HEK293 (cell line): ENCODE data around the gene LRCH4.

Source experiments
- CTCF ChIA-PET: fragments of 350-600 bp; formaldehyde crosslinking; extraction: SDS; loops from one replicate; lab custom pipeline; 2021; ENCODE audit warnings: antibody characterized with exemption; lab: Yijun Ruan, JAX
- POLR2A ChIA-PET: fragments of 300-600 bp; formaldehyde crosslinking; extraction: SDS; loops from one replicate; lab custom pipeline; 2020; ENCODE audit warnings: antibody characterized with exemption, inconsistent platforms; lab: Yijun Ruan, JAX
- H3K27ac ChIP-seq: fragments of 200-500 bp; sonication (Bioruptor generic); 2 replicates; pipeline ENCODE4 v1.5.1; 2014; ENCODE audit warnings: low read depth, low read length, control low read depth, inconsistent platforms; ENCODE audit errors: extremely low read depth
- H3K36me3 ChIP-seq, 2 experiments: fragments of 200-500 bp in 1 of 2; sonication (Bioruptor generic) in 1 of 2; 1 replicate in 1 of 2; 2 replicates in 1 of 2; pipeline ENCODE4 v1.5.1; 2014 to 2017; ENCODE audit warnings: inconsistent platforms in 2 of 2, low read length in 2 of 2; ENCODE audit not compliant: control insufficient read depth in 2 of 2, insufficient read depth in 1 of 2
- H3K4me1 ChIP-seq: fragments of 200-500 bp; sonication (Bioruptor generic); 2 replicates; pipeline ENCODE4 v1.5.1; 2014; ENCODE audit warnings: mild to moderate bottlenecking, low read length, inconsistent platforms; ENCODE audit not compliant: control insufficient read depth, insufficient read depth
- H3K4me3 ChIP-seq: 2 replicates; pipeline ENCODE4 v1.5.1; 2011; ENCODE audit warnings: low read depth, mild to moderate bottlenecking, control low read depth, low read length, moderate library complexity
- H3K9me3 ChIP-seq: fragments of 200-500 bp; sonication (Bioruptor generic); 2 replicates; pipeline ENCODE4 v1.5.1; 2014; ENCODE audit warnings: low read depth, low read length, inconsistent platforms; ENCODE audit not compliant: control insufficient read depth, insufficient read depth
- KLF1 ChIP-seq: fragments of 450-650 bp; formaldehyde crosslinking; IDR thresholded peaks from 2 replicates; pipeline ENCODE4 v1.5.1; 2016; ENCODE audit warnings: missing biosample characterization, missing genetic modification characterization
- MZF1 ChIP-seq: fragments of 450-650 bp; formaldehyde crosslinking; IDR thresholded peaks from 2 replicates; pipeline ENCODE4 v1.5.1; 2017; ENCODE audit warnings: missing biosample characterization, missing genetic modification characterization, borderline replicate concordance
- PATZ1 ChIP-seq: fragments of 450-650 bp; formaldehyde crosslinking; IDR thresholded peaks from 2 replicates; pipeline ENCODE4 v1.5.1; 2016; ENCODE audit warnings: missing biosample characterization, missing genetic modification characterization
- PRDM10 ChIP-seq: fragments of 450-650 bp; formaldehyde crosslinking; IDR thresholded peaks from 2 replicates; pipeline ENCODE4 v1.5.1; 2016; ENCODE audit warnings: missing biosample characterization, missing genetic modification characterization
- REPIN1 ChIP-seq: fragments of 450-650 bp; formaldehyde crosslinking; IDR thresholded peaks from 2 replicates; pipeline ENCODE4 v1.5.1; 2017; ENCODE audit warnings: missing biosample characterization, missing genetic modification characterization, low read depth
- TCF7L2 ChIP-seq: IDR thresholded peaks from 2 replicates; pipeline ENCODE4 v1.6.1; 2011; ENCODE audit warnings: low read depth, mild to moderate bottlenecking, inconsistent platforms, low read length, moderate library complexity, borderline replicate concordance
- ZBTB48 ChIP-seq: fragments of 450-650 bp; formaldehyde crosslinking; IDR thresholded peaks from 2 replicates; pipeline ENCODE4 v1.5.1; 2016; ENCODE audit warnings: missing biosample characterization, missing genetic modification characterization
- ZFP37 ChIP-seq: fragments of 450-650 bp; formaldehyde crosslinking; IDR thresholded peaks from 2 replicates; pipeline ENCODE4 v1.5.1; 2016; ENCODE audit warnings: missing biosample characterization, missing genetic modification characterization
- ZNF121 ChIP-seq: fragments of 450-650 bp; formaldehyde crosslinking; IDR thresholded peaks from 2 replicates; pipeline ENCODE4 v1.5.1; 2016; ENCODE audit warnings: missing biosample characterization, missing genetic modification characterization
- ZNF2 ChIP-seq: fragments of 450-650 bp; formaldehyde crosslinking; IDR thresholded peaks from 2 replicates; pipeline ENCODE4 v1.5.1; 2016; ENCODE audit warnings: missing biosample characterization, missing genetic modification characterization
- ZNF214 ChIP-seq: fragments of 450-650 bp; formaldehyde crosslinking; IDR thresholded peaks from 2 replicates; pipeline ENCODE4 v1.5.1; 2017; ENCODE audit warnings: missing biosample characterization, mild to moderate bottlenecking, missing genetic modification characterization, borderline replicate concordance
- ZNF23 ChIP-seq: fragments of 450-650 bp; formaldehyde crosslinking; IDR thresholded peaks from 2 replicates; pipeline ENCODE4 v1.5.1; 2016; ENCODE audit warnings: missing biosample characterization, missing genetic modification characterization, borderline replicate concordance
- ZNF341 ChIP-seq: fragments of 450-650 bp; formaldehyde crosslinking; IDR thresholded peaks from 2 replicates; pipeline ENCODE4; 2016; ENCODE audit warnings: low read depth, missing biosample characterization, missing genetic modification characterization
- ZNF501 ChIP-seq: fragments of 450-650 bp; formaldehyde crosslinking; IDR thresholded peaks from 2 replicates; pipeline ENCODE4 v1.5.1; 2016; ENCODE audit warnings: missing biosample characterization, missing genetic modification characterization
- ZNF560 ChIP-seq: fragments of 450-650 bp; formaldehyde crosslinking; IDR thresholded peaks from 2 replicates; pipeline ENCODE4 v1.5.1; 2017; ENCODE audit warnings: missing biosample characterization, missing genetic modification characterization, borderline replicate concordance
- ZNF600 ChIP-seq: fragments of 450-650 bp; formaldehyde crosslinking; IDR thresholded peaks from 2 replicates; pipeline ENCODE4 v1.5.1; 2016; ENCODE audit warnings: missing biosample characterization, missing genetic modification characterization
- ZNF768 ChIP-seq: fragments of 450-650 bp; formaldehyde crosslinking; IDR thresholded peaks from 2 replicates; pipeline ENCODE4 v1.5.1; 2018; ENCODE audit warnings: missing biosample characterization, mild to moderate bottlenecking, missing genetic modification characterization
- ZNF837 ChIP-seq: fragments of 450-650 bp; formaldehyde crosslinking; IDR thresholded peaks from 2 replicates; pipeline ENCODE4 v1.5.1; 2016; ENCODE audit warnings: missing biosample characterization, missing genetic modification characterization
- TF ChIP-seq, protein P1 (sequence below): fragments of 450-650 bp; formaldehyde crosslinking; IDR thresholded peaks from 2 replicates; pipeline ENCODE4 v1.5.1; 2016; ENCODE audit warnings: missing biosample characterization, missing genetic modification characterization
- TF ChIP-seq, protein P2 (sequence below): fragments of 450-650 bp; formaldehyde crosslinking; IDR thresholded peaks from 2 replicates; pipeline ENCODE4 v1.5.1; 2017; ENCODE audit warnings: missing biosample characterization, missing genetic modification characterization
- TF ChIP-seq, protein P3 (sequence below): fragments of 450-650 bp; formaldehyde crosslinking; IDR thresholded peaks from 2 replicates; pipeline ENCODE4 v1.5.1; 2016; ENCODE audit warnings: missing biosample characterization, missing genetic modification characterization

Gene LRCH4

DNA sequence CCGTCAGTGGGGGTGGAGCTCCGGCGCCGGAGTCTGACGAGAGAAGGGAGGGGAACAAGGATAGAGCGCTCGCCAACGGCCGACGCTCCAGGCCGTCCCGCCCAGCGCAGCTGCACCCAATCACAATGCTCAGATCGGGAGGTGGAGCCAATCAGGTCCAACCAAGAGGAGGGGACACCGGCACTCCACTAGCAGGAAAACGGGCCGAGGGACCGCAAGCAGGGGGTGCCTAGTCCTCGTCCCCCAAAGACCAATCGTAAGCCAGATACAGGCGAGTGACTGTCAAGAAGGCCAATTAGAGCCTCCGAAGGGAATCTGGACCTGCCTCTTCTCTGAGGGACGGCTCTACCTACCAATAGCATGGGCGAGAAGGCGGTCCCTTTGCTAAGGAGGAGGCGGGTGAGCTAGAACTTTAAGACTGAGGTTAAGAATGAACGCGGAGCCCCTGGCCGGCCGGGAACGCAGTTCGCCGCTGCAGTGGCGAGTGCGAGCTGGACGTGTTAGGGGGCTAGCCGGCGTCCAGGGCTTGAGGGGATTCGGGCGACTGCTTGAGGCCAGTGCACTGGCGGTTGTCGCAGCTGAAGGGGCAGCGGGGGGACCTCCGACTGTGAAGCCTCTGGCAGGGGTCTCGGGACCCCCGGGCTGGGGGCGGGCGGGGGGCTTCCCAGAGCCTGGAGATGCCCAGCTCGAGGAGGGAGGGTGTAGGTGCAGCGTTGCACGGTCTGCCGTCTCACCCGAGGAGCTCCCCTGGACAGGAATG is 517 bp upstream of the LRCH4 start, which contains the start of gene FBXO24 (continued):
- TF ChIP-seq PATZ1 (tag by site-specific recombination): 0 out of 2 replicates have a peak, but pooled peaks have one; percentile 66

DNA sequence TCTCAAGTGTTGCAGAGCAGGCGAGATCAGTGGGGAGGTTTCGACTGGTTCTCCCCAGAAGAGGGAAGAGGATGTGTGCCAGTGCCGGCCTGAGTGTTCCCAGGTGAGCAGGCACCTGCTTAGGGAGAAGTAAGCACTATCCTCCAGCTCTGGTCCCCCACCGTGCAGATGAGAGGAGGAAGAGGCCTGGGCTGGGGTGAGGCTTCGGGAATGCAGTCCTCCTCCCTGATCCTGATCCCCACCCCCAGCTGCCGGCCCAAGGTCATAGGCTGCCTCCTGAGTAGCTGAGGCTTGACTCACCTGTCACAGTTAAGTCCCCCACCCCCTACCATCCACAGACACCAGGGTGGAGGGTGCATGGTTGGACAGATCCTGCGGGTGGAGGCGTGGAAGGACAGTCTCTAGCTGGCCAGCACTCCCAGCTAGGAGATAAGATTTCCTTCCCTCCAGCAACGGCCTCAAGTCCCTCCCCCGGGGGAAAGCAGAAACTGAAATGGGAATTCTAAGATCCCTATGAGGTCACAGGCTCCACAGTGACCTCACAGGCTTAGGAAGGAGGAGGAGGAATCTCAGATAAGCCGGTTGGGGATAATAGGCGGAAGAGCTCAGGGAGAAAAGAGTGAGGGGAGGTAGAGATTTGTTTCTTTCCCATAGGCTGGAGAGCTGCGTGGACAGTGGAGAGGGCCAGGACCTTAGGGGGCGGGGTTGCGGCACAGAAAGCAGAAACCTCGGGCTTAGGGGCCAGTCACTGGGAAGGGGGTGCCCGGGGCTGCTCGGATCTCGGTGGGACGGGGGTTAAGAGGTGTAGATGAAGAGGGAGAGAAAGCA is 1.0 kb downstream of the LRCH4 start:
- POLR2A ChIA-PET: interaction anchor here (0.6 to 3.7 kb wide), 28 partner anchors 9 to 204 kb away, joined by 3 to 91 read pairs (median 10); partner anchors contain the start of genes GIGYF1, GNB2, MEPCE and MOSPD3
- Histone ChIP-seq H3K4me1 (peaks cover 12% of the 10 kb centered on the region), H3K27ac (no peak overlapping the region; the same call in 1 of the 2 replicates), H3K4me3 (peak overlapping the region; percentile 90), H3K36me3 (peaks cover 6 to 27% of the 10 kb centered on the region in 2 experiments; a peak in 2 of 3 replicates), H3K9me3 (no peaks in the 10 kb centered on the region)
- CTCF ChIA-PET: interaction anchor here (1.0 to 4.2 kb wide), 10 partner anchors 9 to 268 kb away, joined by 3 to 25 read pairs (median 6); partner anchors contain the start of gene SLC12A9
- TF ChIP-seq ZNF501 (tag by site-specific recombination): no peak
- TF ChIP-seq REPIN1 (tag by site-specific recombination): no peak
- no peak for TF ChIP-seq MZF1 (tag by site-specific recombination)
- TF ChIP-seq, protein P1, sequence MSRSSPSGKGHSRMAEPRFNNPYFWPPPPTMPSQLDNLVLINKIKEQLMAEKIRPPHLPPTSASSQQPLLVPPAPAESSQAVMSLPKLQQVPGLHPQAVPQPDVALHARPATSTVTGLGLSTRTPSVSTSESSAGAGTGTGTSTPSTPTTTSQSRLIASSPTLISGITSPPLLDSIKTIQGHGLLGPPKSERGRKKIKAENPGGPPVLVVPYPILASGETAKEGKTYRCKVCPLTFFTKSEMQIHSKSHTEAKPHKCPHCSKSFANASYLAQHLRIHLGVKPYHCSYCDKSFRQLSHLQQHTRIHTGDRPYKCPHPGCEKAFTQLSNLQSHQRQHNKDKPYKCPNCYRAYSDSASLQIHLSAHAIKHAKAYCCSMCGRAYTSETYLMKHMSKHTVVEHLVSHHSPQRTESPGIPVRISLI (tag by site-specific recombination): no peak
- no peak for TF ChIP-seq ZNF214 (tag by site-specific recombination)
- TF ChIP-seq ZNF600 (tag by site-specific recombination): peak; percentile 44; the same call in 1 of the 2 replicates
- peak; percentile 90 for TF ChIP-seq ZNF341 (tag by site-specific recombination)
- TF ChIP-seq ZNF768 (tag by site-specific recombination): no peak
- no peak for TF ChIP-seq ZFP37
- TF ChIP-seq, protein P2, sequence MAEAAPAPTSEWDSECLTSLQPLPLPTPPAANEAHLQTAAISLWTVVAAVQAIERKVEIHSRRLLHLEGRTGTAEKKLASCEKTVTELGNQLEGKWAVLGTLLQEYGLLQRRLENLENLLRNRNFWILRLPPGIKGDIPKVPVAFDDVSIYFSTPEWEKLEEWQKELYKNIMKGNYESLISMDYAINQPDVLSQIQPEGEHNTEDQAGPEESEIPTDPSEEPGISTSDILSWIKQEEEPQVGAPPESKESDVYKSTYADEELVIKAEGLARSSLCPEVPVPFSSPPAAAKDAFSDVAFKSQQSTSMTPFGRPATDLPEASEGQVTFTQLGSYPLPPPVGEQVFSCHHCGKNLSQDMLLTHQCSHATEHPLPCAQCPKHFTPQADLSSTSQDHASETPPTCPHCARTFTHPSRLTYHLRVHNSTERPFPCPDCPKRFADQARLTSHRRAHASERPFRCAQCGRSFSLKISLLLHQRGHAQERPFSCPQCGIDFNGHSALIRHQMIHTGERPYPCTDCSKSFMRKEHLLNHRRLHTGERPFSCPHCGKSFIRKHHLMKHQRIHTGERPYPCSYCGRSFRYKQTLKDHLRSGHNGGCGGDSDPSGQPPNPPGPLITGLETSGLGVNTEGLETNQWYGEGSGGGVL (tag by site-specific recombination): peak; percentile 65; the same call in 1 of the 2 replicates
- TF ChIP-seq, protein P3, sequence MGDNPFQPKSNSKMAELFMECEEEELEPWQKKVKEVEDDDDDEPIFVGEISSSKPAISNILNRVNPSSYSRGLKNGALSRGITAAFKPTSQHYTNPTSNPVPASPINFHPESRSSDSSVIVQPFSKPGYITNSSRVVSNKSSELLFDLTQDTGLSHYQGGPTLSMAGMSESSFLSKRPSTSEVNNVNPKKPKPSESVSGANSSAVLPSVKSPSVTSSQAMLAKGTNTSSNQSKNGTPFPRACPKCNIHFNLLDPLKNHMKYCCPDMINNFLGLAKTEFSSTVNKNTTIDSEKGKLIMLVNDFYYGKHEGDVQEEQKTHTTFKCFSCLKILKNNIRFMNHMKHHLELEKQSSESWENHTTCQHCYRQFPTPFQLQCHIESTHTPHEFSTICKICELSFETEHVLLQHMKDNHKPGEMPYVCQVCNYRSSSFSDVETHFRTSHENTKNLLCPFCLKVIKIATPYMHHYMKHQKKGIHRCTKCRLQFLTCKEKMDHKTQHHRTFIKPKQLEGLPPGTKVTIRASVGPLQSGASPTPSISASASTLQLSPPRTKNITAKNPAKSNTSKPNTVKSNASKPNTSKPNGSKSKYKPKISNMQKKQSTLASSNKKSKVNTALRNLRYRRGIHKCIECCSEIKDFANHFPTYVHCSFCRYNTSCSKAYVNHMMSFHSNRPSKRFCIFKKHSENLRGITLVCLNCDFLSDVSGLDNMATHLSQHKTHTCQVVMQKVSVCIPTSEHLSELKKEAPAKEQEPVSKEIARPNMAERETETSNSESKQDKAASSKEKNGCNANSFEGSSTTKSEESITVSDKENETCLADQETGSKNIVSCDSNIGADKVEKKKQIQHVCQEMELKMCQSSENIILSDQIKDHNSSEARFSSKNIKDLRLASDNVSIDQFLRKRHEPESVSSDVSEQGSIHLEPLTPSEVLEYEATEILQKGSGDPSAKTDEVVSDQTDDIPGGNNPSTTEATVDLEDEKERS (tag by site-specific recombination): no peak
- TF ChIP-seq ZNF837: no peak
- TF ChIP-seq ZNF2 (tag by site-specific recombination): no peak
- TF ChIP-seq PRDM10 (tag by site-specific recombination): peak; percentile 63
- no peak for TF ChIP-seq TCF7L2
- no peak for TF ChIP-seq ZNF23
- TF ChIP-seq ZNF560 (tag by site-specific recombination): no peak
- no peak for TF ChIP-seq ZNF121 (tag by site-specific recombination)
- TF ChIP-seq ZBTB48: peak; percentile 90; the same call in 1 of the 2 replicates
- no peak for TF ChIP-seq KLF1
